HS-5 (cell line): ENCODE results near the gene CR1L.
A peak's percentile ranks its signal among the peaks of the same experiment; 100 is the strongest.
"Not testable (repeated sequence)": the region's sequence is repeated elsewhere in the genome, so short reads cannot be mapped to it uniquely, and the experiment has no call there.

Experiments
- DNase-seq: peaks from one replicate; pipeline ENCODE4 v3.0.0-alpha.2; 2012; ENCODE audit warnings: low read depth

CR1L gene

GRCh38 chr1:207646171-207646570 lies 1.2 kb downstream of the CR1L start:
- no peak for DNase-seq

GRCh38 chr1:207646944-207647579 lies 2.1 kb downstream of the CR1L start:
- no peak for DNase-seq

GRCh38 chr1:207647671-207648333 lies 2.9 kb downstream of the CR1L start:
- no peak for DNase-seq

GRCh38 chr1:207648334-207649209 lies 3.6 kb downstream of the CR1L start:
- DNase-seq = no peak

GRCh38 chr1:207649210-207649753 lies 4.3 kb downstream of the CR1L start:
- DNase-seq = no peak

- DNase-seq = no peak
These were observed 5.1 kb downstream of the CR1L start for GRCh38 chr1:207649865-207650580.

GRCh38 chr1:207651583-207651982 lies 6.7 kb downstream of the CR1L start:
- no peak for DNase-seq

GRCh38 chr1:207654320-207654719 lies 9.4 kb downstream of the CR1L start:
- no peak for DNase-seq

- no peak for DNase-seq
These were observed 13.5 kb downstream of the CR1L start for GRCh38 chr1:207658408-207658807.

GRCh38 chr1:207658904-207659485 lies 14.1 kb downstream of the CR1L start:
- DNase-seq = no peak

- DNase-seq = no peak
These were observed 14.7 kb downstream of the CR1L start for GRCh38 chr1:207659545-207660153.

GRCh38 chr1:207661420-207661819 lies 16.5 kb downstream of the CR1L start:
- DNase-seq = not testable (repeated sequence)

- DNase-seq = no peak
These were observed 21.4 kb downstream of the CR1L start for GRCh38 chr1:207666342-207666741.

GRCh38 chr1:207669528-207670009 lies 24.6 kb downstream of the CR1L start:
- DNase-seq = no peak

GRCh38 chr1:207670192-207670591 lies 25.3 kb downstream of the CR1L start:
- no peak for DNase-seq

- DNase-seq = no peak
These were observed 26.1 kb downstream of the CR1L start for GRCh38 chr1:207670997-207671396.

- DNase-seq = peak; percentile 24
These were observed 27.7 kb downstream of the CR1L start for GRCh38 chr1:207672522-207673130.

GRCh38 chr1:207673399-207673798 lies 28.5 kb downstream of the CR1L start:
- DNase-seq = no peak

- DNase-seq = no peak
These were observed 31.2 kb downstream of the CR1L start for GRCh38 chr1:207676153-207676552.

GRCh38 chr1:207680590-207681388 lies 35.9 kb downstream of the CR1L start:
- DNase-seq = peak; percentile 83
